LoVo (cell line): ENCODE measurements around the gene GPR156.

Source experiments
- DNase-seq: peaks from one replicate; pipeline ENCODE4 v3.0.0-alpha.2; 2016; ENCODE audit warnings: low spot score

Gene GPR156

DNA sequence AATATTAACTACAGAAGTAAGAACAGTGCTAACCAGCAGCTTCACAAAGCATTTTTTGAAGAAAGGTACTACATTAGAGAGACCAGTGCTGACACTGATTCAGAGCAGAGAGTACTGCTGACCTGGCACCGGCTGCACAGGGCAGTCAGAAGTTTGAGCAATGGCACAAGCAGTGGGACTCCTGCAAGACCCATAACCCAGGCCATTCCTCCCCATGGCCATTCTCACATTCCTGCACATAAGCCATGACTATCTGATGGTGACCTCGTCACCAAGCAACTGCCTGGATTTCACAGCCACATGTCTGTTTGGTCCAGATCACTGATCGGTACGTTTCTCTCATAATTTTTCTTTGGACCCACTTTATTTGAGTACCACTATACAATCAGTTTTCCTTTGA lies 88.7 kb downstream of the GPR156 start:
- DNase-seq = no peak

DNA sequence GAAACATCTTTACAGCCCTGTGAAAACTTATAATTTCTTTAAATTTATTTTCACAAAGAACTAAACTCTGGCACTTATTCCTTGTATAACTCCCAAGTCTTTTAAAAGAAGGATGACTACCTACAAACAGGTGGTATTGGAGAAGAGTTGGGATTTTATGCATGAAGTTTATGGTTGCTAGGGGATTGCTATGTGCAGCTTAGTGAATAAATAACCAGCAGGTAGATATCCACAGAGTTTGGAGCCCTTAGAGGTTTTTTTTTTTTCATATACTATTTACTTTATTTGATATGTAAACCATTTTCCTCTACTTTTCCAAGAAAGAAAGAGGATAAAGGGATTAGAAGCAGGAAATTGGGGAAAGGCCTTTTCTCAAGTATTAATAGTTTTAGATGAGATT lies 91.5 kb downstream of the GPR156 start:
- no peak for DNase-seq

DNA sequence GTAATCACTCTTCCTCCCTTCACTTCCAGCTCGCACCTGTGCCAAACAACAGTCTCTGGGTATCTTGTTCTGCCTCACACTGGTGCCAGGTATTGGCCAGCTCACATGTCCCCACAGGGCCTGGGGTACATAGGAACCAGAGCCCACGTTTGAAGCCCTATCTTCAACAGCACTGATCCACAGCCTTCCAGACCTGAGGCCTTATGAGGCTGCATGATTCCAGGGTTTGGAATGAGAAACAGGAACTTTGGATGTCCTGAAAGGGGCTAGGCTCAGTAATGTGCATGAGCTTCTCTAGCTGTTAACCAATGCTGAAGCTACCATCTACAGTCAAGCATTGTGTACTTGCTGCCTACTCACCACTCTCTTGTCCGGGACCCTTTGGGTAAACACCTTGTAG lies 92.4 kb downstream of the GPR156 start:
- no peak for DNase-seq

DNA sequence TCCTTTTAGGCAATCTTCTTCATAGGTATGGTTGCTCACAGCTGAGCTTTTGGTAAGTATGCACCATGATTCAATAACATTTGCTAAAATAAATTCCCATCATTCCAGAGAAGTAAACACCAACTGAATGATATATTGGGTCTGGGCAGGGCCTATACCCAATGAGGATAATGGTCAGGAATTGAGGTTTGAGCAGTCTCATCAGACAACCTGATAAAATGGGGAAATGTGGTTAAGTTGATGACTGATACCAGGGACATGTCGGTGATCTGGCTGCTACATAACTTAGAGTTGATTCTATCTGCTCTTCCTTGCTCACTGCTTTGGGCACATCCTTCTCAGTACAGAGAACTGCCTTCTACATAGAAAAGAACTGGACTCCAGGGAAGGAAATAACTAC lies 92.9 kb downstream of the GPR156 start:
- DNase-seq = no peak

DNA sequence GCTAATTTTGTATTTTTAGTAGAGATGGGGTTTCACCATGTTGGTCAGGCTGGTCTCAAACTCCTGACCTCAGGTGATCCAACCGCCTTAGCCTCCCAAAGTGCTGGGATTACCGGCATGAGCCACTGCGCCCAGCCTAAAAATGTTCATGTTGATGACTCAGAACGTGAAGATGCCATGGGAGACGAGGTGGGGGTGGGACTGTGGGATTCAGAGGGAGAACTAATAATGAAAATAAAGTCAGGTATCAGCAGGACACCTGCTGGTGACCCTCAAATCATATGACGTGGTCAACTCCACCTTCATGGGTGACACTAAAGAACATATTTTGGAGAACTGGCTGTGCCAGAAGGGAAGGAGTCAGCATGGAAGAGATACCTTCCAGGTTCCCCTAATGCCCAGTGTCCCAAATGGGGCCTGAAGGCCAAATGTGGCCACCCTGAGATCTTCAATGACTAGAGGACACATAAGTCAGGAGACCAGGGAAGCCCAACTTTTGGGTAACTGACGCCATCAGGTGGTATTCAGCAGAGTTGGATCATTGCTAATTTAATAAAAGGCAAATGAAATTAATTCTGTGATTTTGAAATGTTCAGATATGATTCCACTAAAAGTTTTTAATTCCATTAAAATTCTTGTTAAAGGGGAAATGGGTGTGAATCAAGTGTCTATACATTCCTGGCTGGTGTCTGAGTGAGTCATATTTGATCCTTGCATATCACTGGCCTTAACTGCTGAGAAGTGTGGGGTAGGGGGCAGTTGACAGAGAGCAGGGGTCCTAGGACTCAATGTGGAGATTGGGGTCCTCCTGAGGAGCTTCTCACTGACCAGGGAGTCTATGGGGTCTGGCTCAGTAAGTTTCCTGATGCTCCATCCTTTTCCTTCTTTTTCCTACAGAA lies 102.2 kb downstream of the GPR156 start:
- DNase-seq = peak; percentile 12

DNA sequence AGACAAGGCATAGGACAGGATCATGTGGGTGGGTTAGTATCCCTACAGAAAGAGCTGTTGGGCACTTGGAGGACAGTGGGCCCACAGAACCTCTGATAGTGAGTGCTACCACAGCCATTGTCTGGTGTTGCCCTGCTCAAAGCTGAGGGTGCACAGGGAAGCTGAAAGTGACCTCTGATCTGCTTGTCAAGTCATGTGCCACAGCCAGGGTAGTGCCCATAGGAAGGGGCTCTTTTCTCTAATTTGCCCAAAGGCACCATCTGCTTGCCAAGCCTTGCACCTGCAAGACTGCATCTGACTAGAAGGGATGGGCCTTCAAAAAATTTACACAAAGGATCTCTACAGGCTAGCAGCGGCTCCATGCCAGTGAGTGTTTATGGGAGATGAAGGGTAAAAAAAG lies 103.4 kb downstream of the GPR156 start:
- DNase-seq = no peak

DNA sequence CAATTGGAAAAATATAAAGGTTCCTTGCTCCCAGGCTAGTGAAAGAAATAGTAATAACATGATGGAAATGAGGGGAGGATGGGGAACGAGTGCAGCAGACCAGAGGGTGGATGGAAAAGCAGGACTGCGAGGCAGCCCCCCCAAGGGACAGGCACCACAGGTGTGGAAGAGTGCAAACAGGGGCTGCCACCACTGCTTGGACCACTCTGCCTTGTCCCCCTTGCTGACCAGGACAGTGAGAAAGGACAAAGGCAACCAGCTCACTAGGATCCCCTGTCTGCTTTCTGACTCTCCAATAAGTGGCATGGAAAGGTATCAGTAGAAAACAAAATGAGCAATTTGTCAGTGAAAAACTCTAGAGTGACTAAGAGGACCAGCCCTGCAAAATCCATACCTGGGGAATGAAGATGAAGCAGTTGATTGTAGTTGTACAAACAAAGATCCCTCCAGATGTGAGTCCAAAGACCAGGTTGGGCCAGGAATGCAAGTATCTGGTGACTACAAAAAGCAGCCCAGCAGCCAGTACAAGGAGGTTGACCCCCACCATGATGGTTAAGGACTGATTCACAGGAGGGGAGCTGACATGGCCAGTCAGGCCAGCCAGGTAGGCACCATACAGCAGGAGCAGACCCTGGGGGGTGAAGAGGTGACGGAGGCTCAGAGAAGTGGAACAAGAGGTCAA lies 104.2 kb downstream of the GPR156 start:
- DNase-seq = no peak

DNA sequence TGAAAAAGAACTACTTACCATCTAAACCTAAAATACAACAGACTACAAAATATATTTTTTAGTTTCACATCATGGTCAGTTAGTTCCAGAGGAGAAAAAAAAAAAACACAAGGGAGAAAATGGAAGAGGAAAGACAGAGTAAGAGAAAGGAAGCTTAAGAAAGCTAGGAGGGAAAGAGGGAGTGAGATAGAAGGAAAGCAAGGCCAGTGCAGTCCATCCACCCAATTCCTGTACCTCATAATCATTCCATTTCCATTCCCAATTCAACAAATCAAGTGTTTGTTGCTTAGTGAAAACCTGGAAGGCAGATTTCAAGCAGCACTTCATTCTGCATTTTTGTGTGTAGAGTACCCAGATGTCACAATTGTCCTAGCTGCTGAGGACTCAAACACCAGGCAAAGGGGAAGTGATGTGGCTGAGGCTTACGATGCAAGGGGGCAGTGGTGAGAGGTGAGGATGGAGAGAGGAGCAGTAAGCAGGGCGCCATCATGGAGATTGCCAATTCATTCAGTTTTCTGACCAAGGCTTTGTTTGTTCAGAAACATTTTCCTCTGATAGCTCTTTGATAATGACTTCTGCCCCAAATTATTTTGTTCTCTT lies 107.2 kb downstream of the GPR156 start:
- DNase-seq = no peak

DNA sequence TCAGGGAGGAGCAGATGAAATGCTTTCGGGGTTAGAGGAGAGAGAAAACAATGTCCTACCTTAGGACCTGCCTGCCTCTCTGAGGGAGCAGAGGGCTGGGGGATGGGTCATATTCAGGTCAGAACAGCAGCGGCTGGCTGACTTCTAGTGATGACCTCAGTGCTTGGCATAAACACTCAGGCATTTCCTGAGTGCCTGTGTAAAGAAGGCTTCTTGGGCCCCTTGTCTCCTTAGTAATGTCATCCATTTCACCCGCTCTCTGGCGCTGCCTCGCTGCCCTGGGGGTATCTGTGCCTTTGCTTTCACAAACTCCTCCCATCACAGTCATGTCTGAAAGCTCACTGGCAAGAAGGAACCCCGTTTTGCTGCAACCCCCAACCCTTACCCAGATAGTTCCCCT lies 107.9 kb downstream of the GPR156 start:
- no peak for DNase-seq

DNA sequence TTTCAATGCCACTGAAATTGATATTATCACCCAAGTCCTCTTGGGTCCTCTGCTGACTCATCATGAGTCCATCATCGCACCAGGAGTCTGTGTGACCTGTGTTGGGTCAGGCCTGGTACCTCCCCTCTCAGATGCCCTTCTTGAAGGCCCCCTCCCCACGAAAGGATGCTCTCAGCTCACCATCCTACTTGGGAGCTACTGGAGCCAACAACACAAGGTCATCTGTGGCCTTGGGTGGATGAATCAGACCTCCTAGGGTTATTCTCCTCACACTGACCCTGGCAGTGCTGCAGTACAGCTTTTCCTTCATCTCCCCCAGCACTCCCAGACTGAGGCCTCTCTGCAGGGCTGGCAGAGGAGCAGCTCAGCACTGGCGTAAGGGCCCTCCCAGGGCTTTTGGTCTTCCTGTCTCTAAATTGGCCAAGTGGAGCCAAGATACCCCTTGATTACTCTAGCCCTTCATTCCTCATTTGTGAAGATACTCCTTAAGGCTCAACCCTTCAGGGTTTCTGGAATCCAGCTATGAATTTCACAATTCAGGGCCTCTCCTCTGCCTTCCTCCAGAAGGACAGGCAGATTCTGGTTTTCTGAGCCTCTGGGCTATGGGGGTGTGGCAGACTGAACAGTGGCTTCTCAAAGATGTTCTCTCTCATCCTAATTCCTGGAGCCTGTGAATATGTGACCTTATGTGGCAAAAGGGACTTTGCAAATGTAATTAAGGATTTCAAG lies 110.0 kb downstream of the GPR156 start:
- DNase-seq = no peak

DNA sequence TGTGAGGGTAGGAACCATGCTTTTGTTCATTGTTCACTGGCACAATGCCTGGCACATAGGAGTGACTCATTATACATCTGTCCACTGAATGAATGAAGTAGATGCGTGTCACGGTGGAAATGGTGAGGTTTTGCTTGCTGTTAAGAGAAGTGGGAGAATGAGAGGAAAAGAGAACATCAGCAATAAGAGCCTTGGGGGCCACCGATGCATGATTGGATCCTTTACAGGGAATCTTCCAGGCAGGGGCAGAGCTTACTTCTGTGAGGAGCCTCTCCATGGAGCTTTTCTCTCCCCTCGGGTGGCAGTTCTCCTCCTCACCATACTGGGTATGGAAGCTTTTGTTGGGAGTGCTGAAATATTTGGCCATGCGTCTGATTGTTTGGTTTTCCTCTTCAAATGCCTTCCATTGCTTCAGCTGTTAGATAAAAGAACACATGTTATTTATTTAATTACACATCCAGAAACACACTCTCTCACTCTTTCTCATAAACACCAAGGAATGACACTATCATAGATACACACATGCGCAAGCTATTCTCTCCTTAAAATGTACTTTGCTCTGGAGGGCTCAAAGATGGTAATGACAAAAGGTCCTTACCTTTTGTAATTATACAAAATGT lies 111.9 kb downstream of the GPR156 start:
- no peak for DNase-seq

DNA sequence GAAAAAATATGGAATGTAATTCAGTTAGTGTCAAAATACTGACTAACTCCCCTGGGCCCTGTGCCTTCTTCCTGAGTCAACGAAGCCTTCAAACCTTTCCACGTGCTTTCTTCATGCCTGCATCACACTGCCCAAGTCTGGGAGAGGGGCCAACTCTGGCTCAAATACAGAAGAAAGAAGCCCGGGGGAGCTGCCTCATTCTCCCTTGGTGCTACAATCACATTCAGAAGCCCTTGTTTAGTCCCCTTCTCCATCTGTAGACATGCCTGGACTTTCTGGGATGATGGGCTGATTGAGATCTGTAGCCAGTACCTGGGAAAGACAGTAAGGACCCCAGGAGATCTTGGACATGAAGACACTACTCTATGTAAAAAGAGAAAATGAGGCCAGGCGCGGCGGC lies 113.0 kb downstream of the GPR156 start:
- no peak for DNase-seq

DNA sequence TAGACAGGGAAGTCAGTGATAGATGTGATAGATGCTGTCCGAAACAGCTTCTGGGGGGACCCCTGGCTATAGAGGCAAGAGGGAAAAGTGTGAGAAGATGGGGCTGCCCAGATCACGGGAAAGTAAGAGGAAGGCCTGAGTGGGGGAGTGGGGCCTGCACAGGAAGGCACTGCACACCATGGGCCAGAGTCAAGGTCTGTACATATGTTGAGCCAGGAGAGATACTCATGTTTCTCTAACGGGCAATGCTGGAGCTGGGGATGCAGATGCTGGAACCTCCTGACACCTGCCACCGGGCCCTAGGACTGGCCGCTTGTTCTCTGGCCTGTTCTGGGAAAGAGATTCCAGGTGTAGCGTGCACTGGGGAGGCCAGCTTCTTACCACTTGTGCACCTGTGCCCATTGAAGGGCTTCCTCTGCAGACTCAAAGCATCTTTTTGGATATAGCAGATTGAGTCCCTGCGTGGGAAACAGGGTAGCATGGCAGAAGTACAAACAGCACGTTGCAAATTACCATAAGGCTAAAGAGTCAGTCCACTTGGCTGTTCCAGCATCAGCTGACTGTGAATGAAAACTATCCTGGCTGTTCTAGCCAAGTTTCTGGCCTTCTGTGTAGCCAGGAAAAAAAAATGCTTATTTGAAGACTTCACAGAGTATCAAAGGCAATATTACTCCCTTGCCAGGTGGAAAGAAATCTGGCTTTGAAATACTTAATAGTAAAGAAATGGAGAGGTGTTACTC lies 113.7 kb downstream of the GPR156 start:
- DNase-seq = no peak

DNA sequence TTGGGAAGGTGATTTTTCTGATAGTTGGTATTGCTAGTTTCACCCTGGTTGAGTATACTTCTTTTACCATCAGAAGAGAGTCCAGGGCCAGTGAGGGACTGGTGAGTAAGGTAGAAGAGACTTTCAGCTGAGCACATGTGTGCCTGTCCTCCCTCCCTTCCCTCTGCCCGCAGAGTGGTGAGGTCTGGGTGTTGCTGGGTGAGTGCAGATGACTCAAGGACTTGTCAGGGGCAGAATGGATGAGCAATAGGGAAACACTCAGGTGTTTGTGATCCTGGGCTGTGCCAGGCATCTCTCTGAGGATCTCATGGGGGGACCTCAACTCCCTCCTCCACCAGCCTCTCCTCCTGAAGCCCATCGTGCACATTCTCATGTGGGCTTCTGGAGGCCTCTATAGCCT lies 114.8 kb downstream of the GPR156 start:
- peak; percentile 59 for DNase-seq

DNA sequence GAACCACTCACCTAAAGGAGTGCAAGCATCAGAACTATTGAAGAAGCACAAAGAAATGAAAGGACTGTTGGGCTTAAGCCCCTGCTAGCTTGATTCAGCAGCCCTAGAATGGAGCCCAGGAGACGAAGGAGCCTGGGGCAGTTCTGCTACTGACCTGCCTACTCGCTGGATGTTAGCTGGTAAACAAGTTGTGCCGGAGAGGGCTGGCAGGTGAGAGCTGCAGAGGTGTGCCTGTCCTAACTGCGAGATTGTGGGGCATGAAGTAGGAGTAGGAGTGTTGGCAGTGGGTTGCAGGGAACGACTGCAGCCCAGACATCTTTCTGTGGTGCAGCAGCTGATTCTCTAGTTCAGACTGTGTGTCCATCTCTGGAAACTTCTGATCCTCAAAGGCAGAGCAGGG lies 115.6 kb downstream of the GPR156 start:
- no peak for DNase-seq

DNA sequence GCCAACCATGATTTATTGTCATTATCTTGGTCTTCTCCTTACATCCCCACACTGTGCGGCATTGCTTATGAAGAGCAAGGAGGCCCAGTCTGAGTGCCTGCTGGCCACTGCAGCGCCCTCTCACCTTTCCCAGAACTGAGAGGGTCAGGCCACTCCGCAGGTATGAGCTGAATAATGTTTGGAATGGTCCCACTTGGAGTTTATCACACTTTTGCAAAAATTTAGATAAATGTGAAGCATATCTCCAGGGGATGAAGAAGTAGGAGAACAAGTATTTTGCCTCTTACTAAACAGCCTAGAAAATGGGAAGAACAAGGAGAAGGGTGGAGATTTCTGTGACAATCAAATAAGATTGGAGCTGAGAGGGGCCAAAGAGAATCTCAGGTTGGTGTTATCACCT lies 116.4 kb downstream of the GPR156 start:
- DNase-seq = no peak

DNA sequence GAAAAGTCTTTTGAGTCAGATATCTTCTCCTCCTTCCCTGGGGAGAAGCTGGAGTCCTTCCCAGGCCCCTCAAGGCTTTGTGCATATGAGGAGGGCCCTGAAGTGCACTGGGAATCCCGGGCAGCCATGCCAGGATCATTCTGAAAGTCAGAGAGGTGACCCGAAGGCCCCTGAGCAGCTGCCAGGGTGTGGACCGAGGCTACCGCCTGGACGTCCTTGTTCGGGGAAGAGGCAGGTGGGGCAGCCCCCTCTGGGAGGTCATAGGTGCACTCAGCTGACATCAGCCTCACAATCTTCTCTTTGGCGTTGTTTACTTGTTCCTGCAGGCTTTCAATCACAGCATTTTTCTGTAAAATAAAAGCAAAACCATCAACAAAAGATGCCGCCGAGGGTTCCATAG lies 117.0 kb downstream of the GPR156 start:
- DNase-seq = no peak

DNA sequence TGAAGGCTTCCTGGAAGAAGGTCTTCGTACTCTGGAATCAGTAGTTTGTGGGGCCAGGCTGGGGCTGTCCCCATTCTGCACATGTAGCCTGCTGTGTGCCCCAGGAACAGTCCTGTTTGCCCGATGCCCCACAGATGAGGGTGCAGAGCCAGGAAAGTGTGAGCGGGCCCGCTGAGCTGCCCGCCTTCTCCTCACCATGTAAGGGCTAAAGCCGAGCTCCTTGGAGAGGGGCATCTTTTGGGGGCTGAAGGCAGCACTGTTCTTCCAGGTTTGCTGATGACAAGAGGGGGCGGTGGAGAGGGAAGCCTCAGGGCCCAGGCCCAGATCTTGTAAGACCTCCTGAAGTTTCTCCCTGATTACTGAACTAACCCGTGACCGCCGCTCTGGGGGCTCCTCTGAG lies 117.5 kb downstream of the GPR156 start:
- DNase-seq = no peak

DNA sequence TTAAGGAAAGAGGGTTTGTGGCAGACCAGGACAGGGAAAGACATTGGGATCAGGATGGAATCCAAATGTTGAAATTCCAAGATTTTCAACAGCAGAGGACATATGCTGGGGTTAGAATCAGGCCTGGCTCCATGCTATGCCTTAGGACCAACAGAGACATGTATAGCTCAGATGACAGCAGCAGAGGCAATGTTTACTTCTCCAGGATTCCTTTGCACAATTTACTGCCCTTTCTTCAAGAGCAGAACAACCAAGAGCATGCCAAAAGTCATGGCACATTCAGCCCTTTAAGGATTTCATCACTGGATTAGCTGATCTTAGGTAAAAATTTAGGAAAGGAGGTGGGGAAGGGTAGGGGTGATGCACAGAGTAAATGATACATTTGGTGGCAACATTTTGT lies 121.2 kb downstream of the GPR156 start:
- no peak for DNase-seq

DNA sequence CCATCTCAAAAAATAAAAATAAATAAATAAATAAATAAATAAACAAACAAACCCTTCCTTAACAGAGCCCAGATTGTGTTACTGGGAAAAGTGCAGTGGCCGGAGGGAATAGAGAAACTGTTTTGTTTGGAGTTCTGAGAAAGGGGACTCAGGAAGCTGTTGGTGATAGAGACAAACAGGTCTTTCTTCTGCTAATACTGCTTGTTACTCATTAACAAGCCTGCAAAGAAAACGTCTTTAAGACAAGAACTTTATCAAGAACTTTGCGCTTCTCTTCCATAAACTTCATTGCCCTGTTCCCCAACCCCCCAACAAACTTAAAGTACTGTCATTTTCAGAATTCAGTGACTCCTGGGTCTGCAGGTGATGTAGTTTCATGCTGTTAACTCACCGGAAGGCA lies 122.0 kb downstream of the GPR156 start:
- no peak for DNase-seq

DNA sequence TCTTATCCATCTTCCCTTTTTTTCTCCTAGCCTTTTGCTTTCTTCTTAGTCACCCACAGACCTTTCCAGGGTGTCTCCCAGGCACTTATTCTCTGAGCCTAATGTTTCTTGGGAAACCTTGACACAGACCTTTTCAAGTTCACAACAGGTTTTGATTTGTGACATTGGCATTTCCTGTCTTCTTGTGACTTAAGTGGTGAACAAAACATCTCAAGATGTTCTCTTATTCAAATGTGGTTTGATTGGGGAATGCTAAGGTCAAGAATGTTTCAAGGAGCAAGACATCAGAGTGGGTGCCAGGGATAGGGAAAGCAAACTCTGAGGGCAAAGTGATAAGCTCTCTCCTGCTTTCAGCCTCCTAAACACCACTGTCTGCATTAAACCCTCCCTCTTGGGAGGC lies 122.6 kb downstream of the GPR156 start:
- no peak for DNase-seq
